ENCODE measurements around the gene MYH9. TPM values are rescaled to one million over a fixed set of nuclear protein-coding genes. Genes with fewer than 3 reads are reported as not detected.

MYH9 gene
- total RNA-seq, 1 experiment from 2014 or later, result 788 TPM

GRCh38 chr22:36413022-36413775, 25.4 kb upstream of the MYH9 start:
- ATAC-seq (peak; percentile 28; the same call in 1 of the 2 replicates), DNase-seq (ENCODE audit: low read depth, low spot score) (no peak)
- POLR2A ChIA-PET, result no interaction called here
- H3K27me3 ChIP-seq (ENCODE audit: control insufficient read depth, insufficient read depth, low read length), result no peaks in the 10 kb centered on the region
- BruUV-seq (replicated peaks), result no TSS peak
- intact Hi-C loops (cut with micrococcal nuclease; ENCODE audit: unreplicated experiment), result no loop called here
- CTCF ChIA-PET, result no interaction called here
- in situ Hi-C loops (cut with HindIII; ENCODE audit: low pct_unique_long_range_greater_than_20kb, low sequenced_read_pairs), result no loop called here
- 0 out of 2 replicates have a peak, but pooled peaks cover 4% of the 10 kb centered on the region for H3K4me1 ChIP-seq (ENCODE audit: control insufficient read depth, insufficient read depth, low read length)
- H3K36me3 ChIP-seq (ENCODE audit: control insufficient read depth, insufficient read depth, low read length), result no peaks in the 10 kb centered on the region
- H3K27ac ChIP-seq (ENCODE audit: low read length), result no peak overlapping the region
- no peak overlapping the region for H3K4me3 ChIP-seq (ENCODE audit: low read depth in 2 of 2, low read length in 2 of 2)
- TF ChIP-seq, protein P1, sequence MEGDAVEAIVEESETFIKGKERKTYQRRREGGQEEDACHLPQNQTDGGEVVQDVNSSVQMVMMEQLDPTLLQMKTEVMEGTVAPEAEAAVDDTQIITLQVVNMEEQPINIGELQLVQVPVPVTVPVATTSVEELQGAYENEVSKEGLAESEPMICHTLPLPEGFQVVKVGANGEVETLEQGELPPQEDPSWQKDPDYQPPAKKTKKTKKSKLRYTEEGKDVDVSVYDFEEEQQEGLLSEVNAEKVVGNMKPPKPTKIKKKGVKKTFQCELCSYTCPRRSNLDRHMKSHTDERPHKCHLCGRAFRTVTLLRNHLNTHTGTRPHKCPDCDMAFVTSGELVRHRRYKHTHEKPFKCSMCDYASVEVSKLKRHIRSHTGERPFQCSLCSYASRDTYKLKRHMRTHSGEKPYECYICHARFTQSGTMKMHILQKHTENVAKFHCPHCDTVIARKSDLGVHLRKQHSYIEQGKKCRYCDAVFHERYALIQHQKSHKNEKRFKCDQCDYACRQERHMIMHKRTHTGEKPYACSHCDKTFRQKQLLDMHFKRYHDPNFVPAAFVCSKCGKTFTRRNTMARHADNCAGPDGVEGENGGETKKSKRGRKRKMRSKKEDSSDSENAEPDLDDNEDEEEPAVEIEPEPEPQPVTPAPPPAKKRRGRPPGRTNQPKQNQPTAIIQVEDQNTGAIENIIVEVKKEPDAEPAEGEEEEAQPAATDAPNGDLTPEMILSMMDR (IDR thresholded peaks at IDR 0.05), result no peak
- TF ChIP-seq POLR2AphosphoS5 (IDR thresholded peaks at IDR 0.05; ENCODE audit: low read depth, low read length) (no peak), SIN3A (IDR thresholded peaks at IDR 0.05; ENCODE audit: borderline replicate concordance, insufficient read depth, low read depth, low read length) (no peak), TCF7L2 (IDR thresholded peaks at IDR 0.05; ENCODE audit: low read depth, low read length) (no peak)
- TF ChIP-seq, protein P2, sequence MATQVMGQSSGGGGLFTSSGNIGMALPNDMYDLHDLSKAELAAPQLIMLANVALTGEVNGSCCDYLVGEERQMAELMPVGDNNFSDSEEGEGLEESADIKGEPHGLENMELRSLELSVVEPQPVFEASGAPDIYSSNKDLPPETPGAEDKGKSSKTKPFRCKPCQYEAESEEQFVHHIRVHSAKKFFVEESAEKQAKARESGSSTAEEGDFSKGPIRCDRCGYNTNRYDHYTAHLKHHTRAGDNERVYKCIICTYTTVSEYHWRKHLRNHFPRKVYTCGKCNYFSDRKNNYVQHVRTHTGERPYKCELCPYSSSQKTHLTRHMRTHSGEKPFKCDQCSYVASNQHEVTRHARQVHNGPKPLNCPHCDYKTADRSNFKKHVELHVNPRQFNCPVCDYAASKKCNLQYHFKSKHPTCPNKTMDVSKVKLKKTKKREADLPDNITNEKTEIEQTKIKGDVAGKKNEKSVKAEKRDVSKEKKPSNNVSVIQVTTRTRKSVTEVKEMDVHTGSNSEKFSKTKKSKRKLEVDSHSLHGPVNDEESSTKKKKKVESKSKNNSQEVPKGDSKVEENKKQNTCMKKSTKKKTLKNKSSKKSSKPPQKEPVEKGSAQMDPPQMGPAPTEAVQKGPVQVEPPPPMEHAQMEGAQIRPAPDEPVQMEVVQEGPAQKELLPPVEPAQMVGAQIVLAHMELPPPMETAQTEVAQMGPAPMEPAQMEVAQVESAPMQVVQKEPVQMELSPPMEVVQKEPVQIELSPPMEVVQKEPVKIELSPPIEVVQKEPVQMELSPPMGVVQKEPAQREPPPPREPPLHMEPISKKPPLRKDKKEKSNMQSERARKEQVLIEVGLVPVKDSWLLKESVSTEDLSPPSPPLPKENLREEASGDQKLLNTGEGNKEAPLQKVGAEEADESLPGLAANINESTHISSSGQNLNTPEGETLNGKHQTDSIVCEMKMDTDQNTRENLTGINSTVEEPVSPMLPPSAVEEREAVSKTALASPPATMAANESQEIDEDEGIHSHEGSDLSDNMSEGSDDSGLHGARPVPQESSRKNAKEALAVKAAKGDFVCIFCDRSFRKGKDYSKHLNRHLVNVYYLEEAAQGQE (IDR thresholded peaks at IDR 0.05; ENCODE audit: insufficient read depth in 1 of 2, low read depth in 2 of 2, low read length in 1 of 2), result no peak
- no peaks in the 10 kb centered on the region for H3K9me3 ChIP-seq (ENCODE audit: control insufficient read depth, insufficient read depth, low read depth, low read length)

DNA sequence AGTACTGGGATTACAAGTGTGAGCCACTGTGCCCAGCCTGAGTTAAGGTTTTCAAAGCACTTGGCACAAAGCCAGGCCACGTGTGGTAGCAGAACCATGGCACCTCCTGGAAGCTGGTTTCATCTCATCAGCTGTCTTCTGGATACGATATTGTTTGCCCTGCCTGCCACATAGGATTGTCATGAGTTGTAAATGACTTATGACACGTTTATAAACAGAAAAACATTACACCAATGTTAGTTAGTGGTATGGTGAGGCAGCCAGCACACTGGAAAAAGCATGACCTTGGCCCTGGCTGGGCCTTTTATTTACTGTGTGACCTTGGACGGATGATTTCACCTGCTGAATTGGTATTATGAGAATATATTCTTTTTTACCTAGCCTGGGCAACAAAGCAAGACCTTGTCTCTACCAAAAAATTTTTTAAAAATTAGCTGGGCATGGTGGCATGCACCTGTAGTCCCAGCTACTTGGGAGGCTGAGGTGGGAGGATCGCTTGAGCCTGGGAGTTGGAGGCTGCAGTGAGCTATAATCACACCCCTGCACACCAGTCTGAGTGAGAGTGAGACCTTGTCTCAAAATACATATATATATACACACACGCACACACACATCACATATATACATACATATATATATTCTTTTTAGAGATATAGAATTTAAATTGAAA, 24.0 kb upstream of the MYH9 start:
- Histone ChIP-seq H3K27ac (ENCODE audit: low read length) (no peak overlapping the region), H3K4me1 (ENCODE audit: control insufficient read depth, insufficient read depth, low read length) (0 out of 2 replicates have a peak, but pooled peaks cover 4% of the 10 kb centered on the region), H3K27me3 (ENCODE audit: control insufficient read depth, insufficient read depth, low read length) (no peaks in the 10 kb centered on the region), H3K4me3 (ENCODE audit: low read depth in 2 of 2, low read length in 2 of 2) (no peak overlapping the region), H3K36me3 (ENCODE audit: control insufficient read depth, insufficient read depth, low read length) (no peaks in the 10 kb centered on the region), H3K9me3 (ENCODE audit: control insufficient read depth, insufficient read depth, low read depth, low read length) (no peaks in the 10 kb centered on the region)
- intact Hi-C loops (cut with micrococcal nuclease; ENCODE audit: unreplicated experiment) (no loop called here), in situ Hi-C loops (cut with HindIII; ENCODE audit: low pct_unique_long_range_greater_than_20kb, low sequenced_read_pairs) (no loop called here)
- TF ChIP-seq TCF7L2 (IDR thresholded peaks at IDR 0.05; ENCODE audit: low read depth, low read length), result no peak
- TF ChIP-seq, protein P1 (IDR thresholded peaks at IDR 0.05), result no peak
- TF ChIP-seq SIN3A (IDR thresholded peaks at IDR 0.05; ENCODE audit: borderline replicate concordance, insufficient read depth, low read depth, low read length), result no peak
- TF ChIP-seq, protein P2 (IDR thresholded peaks at IDR 0.05; ENCODE audit: insufficient read depth in 1 of 2, low read depth in 2 of 2, low read length in 1 of 2), result no peak
- TF ChIP-seq POLR2AphosphoS5 (IDR thresholded peaks at IDR 0.05; ENCODE audit: low read depth, low read length), result no peak
- ChIA-PET CTCF (no interaction called here), POLR2A (no interaction called here)
- no peak for ATAC-seq
- DNase-seq (ENCODE audit: low read depth, low spot score), result no peak
- BruUV-seq (replicated peaks), result no TSS peak

All from Panc1 (cell line).